ENCODE results near the gene NTM. TPM values are rescaled to one million over a fixed set of nuclear protein-coding genes. Genes with fewer than 3 reads are reported as not detected.
A peak's percentile ranks its signal among the peaks of the same experiment; 100 is the strongest.
"Not testable (repeated sequence)": the region's sequence is repeated elsewhere in the genome, so short reads cannot be mapped to it uniquely, and the experiment has no call there.

Gene NTM
- total RNA-seq, 4 donors from 2014 or later, result 0.40 to 3.1 (median 2.1) TPM; not detected in 1

DNA sequence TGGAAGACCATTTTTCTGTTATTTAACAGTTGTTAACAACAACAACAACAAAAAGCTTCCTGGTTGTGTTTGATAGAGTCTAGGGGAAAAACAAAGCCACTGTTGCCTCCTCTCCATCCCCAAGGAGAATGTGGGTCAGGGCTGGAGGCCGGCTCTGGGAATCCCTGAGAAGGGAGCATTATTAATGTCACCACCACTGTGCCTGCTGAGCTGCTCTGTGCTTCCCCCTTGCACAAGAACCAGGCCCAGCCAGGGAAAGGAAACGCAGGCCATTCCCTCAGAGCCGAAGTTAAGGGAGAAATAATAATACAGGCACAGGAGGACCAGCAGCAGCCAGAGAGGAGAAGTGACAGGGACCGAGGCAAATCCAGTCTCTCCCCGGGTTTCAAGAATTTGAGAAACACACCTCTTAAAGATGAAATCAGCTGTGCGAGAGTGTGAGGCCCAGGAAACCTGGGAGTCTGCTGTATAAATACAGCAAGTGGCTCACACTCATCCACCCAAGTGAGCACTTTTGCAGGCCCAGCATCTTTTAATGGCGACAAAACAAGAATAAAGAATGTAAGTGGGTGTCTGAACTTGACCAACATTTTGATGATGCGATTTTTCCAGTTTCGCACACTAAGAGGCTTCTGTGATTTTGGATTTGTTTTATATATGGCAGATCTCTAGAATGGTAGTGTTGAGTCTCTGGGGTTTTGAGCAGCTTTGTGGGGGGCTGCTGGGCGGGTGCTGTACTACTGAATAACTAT lies 539.2 kb downstream of the NTM start:
- in situ Hi-C loops (cut with MboI; ENCODE audit: low pct_ligation_motif_present in 1 of 4, low pct_unique_long_range_greater_than_20kb in 1 of 4, low sequenced_read_pairs in 3 of 4), result no loop called here
- H3K4me3 ChIP-seq, result peak overlapping the region in 1 of 4 donors; percentile 52
- H3K36me3 ChIP-seq, result no peaks in the 10 kb centered on the region
- H3K27me3 ChIP-seq, result peaks cover 54% of the 10 kb centered on the region
- WGBS, 2 donors (ENCODE audit: low coverage in 1 of 2), result 63 to 85% methylated on average over 5 to 10 of the region's 10 CpGs
- no peak for DNase-seq
- H3K9me3 ChIP-seq, result no peaks in the 10 kb centered on the region
- intact Hi-C loops (cut with DNase I; ENCODE audit: low total_unique reads), result no loop called here
- H3K27ac ChIP-seq, result no peak overlapping the region
- TF ChIP-seq POLR2A (IDR thresholded peaks at IDR 0.05) (no peak), POLR2AphosphoS5 (IDR thresholded peaks at IDR 0.05) (no peak), CTCF (IDR thresholded peaks at IDR 0.05) (no peak), EP300 (IDR thresholded peaks at IDR 0.05; ENCODE audit: low read depth) (no peak)
- H3K4me1 ChIP-seq, result peaks cover 0 to 6% (median 0%) of the 10 kb centered on the region in 4 donors

- intact Hi-C loops (cut with DNase I; ENCODE audit: low total_unique reads) (no loop called here), in situ Hi-C loops (cut with MboI; ENCODE audit: low pct_ligation_motif_present in 1 of 4, low pct_unique_long_range_greater_than_20kb in 1 of 4, low sequenced_read_pairs in 3 of 4) (no loop called here)
- TF ChIP-seq POLR2A (IDR thresholded peaks at IDR 0.05) (no peak), EP300 (IDR thresholded peaks at IDR 0.05; ENCODE audit: low read depth) (no peak), POLR2AphosphoS5 (IDR thresholded peaks at IDR 0.05) (no peak), CTCF (IDR thresholded peaks at IDR 0.05) (no peak)
- no peaks in the 10 kb centered on the region for H3K36me3 ChIP-seq
- WGBS, 2 donors (ENCODE audit: low coverage in 1 of 2), result 15 to 91% methylated on average over 1 to 20 of the region's 21 CpGs
- peaks cover 0 to 6% (median 0%) of the 10 kb centered on the region in 4 donors for H3K4me1 ChIP-seq
- H3K27me3 ChIP-seq, result peaks cover 54% of the 10 kb centered on the region
- H3K9me3 ChIP-seq, result no peaks in the 10 kb centered on the region
- H3K4me3 ChIP-seq, result peak overlapping the region in 3 of 4 donors; percentile 30 to 52 (median 39)
- no peak for DNase-seq
- peak overlapping the region in 2 of 4 donors; percentile 12 to 29 for H3K27ac ChIP-seq
Measured at GRCh38 chr11:131910178-131910522, 539.7 kb downstream of the NTM start.

GRCh38 chr11:131910523-131911387 lies 540.3 kb downstream of the NTM start:
- H3K4me3 ChIP-seq, result peak overlapping the region; percentile 11 to 52 (median 34)
- intact Hi-C loops (cut with DNase I; ENCODE audit: low total_unique reads) (no loop called here), in situ Hi-C loops (cut with MboI; ENCODE audit: low pct_ligation_motif_present in 1 of 4, low pct_unique_long_range_greater_than_20kb in 1 of 4, low sequenced_read_pairs in 3 of 4) (no loop called here)
- H3K36me3 ChIP-seq, result no peaks in the 10 kb centered on the region
- H3K27ac ChIP-seq, result peak overlapping the region; percentile 29 to 55 (median 45)
- no peak for TF ChIP-seq CTCF (IDR thresholded peaks at IDR 0.05)
- no peak for TF ChIP-seq POLR2A (IDR thresholded peaks at IDR 0.05)
- no peak for TF ChIP-seq EP300 (IDR thresholded peaks at IDR 0.05; ENCODE audit: low read depth)
- no peak for TF ChIP-seq POLR2AphosphoS5 (IDR thresholded peaks at IDR 0.05)
- H3K27me3 ChIP-seq, result peaks cover 54% of the 10 kb centered on the region
- no peak for DNase-seq
- H3K9me3 ChIP-seq, result no peaks in the 10 kb centered on the region
- peaks cover 0 to 6% (median 0%) of the 10 kb centered on the region in 4 donors for H3K4me1 ChIP-seq
- 15% methylated on average over 57 of the region's 105 CpGs; no CpG with 5 or more reads in 1 of the 2 donors for WGBS, 2 donors (ENCODE audit: low coverage in 1 of 2)

DNA sequence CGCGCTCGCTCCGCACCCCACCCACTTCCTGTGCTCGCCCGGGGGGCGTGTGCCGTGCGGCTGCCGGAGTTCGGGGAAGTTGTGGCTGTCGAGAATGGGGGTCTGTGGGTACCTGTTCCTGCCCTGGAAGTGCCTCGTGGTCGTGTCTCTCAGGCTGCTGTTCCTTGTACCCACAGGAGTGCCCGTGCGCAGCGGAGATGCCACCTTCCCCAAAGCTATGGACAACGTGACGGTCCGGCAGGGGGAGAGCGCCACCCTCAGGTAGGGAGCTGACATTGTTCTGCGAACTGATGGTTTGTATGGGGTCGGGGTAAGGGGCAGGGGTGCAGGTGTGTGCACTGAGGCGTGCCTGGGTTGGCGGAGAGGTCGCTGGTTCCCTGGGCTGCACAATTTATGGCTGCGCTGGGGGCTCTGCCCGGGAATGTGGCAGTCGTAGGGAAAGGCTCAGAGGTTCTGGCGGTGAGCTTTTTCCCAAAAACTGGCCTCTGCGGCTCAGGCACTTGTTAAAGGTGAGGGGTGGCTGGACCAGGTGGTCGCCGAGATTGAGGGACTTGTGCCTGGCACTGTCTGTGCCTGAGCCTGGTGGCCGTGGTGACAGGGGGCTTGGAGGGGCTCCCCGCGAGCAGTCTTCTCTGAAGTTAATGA lies 541.1 kb downstream of the NTM start:
- in situ Hi-C loops (cut with MboI; ENCODE audit: low pct_ligation_motif_present in 1 of 4, low pct_unique_long_range_greater_than_20kb in 1 of 4, low sequenced_read_pairs in 3 of 4); DNase-seq; H3K4me1 ChIP-seq; intact Hi-C loops (cut with DNase I; ENCODE audit: low total_unique reads); H3K9me3 ChIP-seq; H3K36me3 ChIP-seq: not testable (repeated sequence)
- Histone ChIP-seq H3K27me3 (peaks cover 52% of the 10 kb centered on the region), H3K4me3 (peak overlapping the region in 3 of 4 donors; percentile 30 to 52 (median 39)), H3K27ac (peak overlapping the region in 3 of 4 donors; percentile 29 to 55 (median 55))
- peak in 4 of 5 experiments; percentile 11 to 32 (median 14) for TF ChIP-seq CTCF (IDR thresholded peaks at IDR 0.05)
- 22% methylated on average over 31 of the region's 36 CpGs; no CpG with 5 or more reads in 1 of the 2 donors for WGBS, 2 donors (ENCODE audit: low coverage in 1 of 2)

All from transverse colon (tissue), 4 donors.